GM21723 (cell line): ENCODE measurements around the gene NOL3.

ENCODE experiments used
- ATAC-seq: cut with Tn5 transposase; IDR thresholded peaks from one replicate; pipeline ENCODE4 v1.9.1; 2021; ENCODE audit warnings: mild to moderate bottlenecking, moderate library complexity; ENCODE audit not compliant: unreplicated experiment

NOL3 gene

GRCh38 chr16:67154578-67155294 lies 15.6 kb upstream of the NOL3 start:
- no peak for ATAC-seq

GRCh38 chr16:67155295-67156142 lies 14.8 kb upstream of the NOL3 start:
- no peak for ATAC-seq

GRCh38 chr16:67156143-67156844 lies 14.0 kb upstream of the NOL3 start:
- ATAC-seq = no peak

GRCh38 chr16:67157106-67157748 lies 13.1 kb upstream of the NOL3 start:
- no peak for ATAC-seq

GRCh38 chr16:67157892-67158635 lies 12.3 kb upstream of the NOL3 start:
- no peak for ATAC-seq

GRCh38 chr16:67158637-67159600 lies 11.4 kb upstream of the NOL3 start:
- ATAC-seq = peak; percentile 41

GRCh38 chr16:67161595-67162058 lies 8.7 kb upstream of the NOL3 start:
- no peak for ATAC-seq

GRCh38 chr16:67162506-67163163 lies 7.7 kb upstream of the NOL3 start:
- ATAC-seq = no peak

GRCh38 chr16:67163164-67163998 lies 7.0 kb upstream of the NOL3 start:
- no peak for ATAC-seq

- no peak for ATAC-seq
Measured at GRCh38 chr16:67163999-67164558, 6.3 kb upstream of the NOL3 start.

- no peak for ATAC-seq
Measured at GRCh38 chr16:67164599-67165061, 5.7 kb upstream of the NOL3 start, which contains the start of gene HSF4. Gene HSF4 (plus strand): TSS chr16:67164745. CDS start chr16:67164812, 67 bp downstream.

- no peak for ATAC-seq
Measured at GRCh38 chr16:67165121-67166078, 4.9 kb upstream of the NOL3 start.

- no peak for ATAC-seq
Measured at GRCh38 chr16:67166110-67166547, 4.2 kb upstream of the NOL3 start.

- no peak for ATAC-seq
Measured at GRCh38 chr16:67166598-67167168, 3.7 kb upstream of the NOL3 start.

GRCh38 chr16:67167588-67167987 lies 2.8 kb upstream of the NOL3 start:
- no peak for ATAC-seq

GRCh38 chr16:67169011-67169451 lies 1.3 kb upstream of the NOL3 start:
- no peak for ATAC-seq
